HG03521 (cell line): ENCODE results near the gene FMNL3.

Experiments used
- ATAC-seq: cut with Tn5 transposase; IDR thresholded peaks from one replicate; pipeline ENCODE4 v1.9.1; 2021; ENCODE audit warnings: mild to moderate bottlenecking, moderate library complexity; ENCODE audit not compliant: unreplicated experiment

FMNL3 gene

DNA sequence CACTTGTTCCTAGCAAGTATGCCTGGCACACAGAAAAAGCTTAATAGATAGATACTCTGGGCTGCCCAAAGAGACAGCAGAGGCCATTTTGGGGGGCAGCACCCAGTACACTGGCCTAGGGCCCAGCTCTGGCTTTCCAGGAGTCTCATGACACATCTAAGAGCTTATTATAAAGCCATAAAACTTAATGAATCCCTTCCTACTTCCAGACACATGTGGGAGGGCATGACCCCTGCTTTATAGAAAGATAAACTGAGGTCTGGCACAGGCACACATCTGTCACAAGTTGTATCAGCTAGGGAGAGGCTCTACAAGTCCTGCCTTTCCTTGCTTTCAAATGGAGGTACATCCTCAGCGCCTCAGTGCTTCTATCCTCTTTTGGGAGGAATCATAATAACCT lies 27.1 kb downstream of the FMNL3 start:
- ATAC-seq, result no peak

DNA sequence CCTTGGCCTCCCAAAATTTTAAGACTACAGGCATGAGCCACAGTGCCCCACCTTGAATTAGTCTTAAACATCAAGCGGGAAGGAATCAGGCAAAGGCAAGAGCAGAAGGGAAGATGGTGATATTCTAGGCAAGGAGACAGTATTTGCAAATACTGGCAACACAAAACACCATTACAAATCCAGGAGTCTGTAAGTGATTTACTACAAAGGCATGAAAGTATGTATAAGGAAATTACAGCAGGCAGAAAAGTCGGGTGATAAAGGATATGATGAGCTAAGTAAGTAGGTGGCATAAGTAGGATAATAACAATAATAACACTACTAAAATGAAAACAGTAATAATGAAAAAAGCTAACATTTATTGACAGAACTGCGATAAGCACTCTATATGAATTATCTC lies 28.5 kb downstream of the FMNL3 start:
- ATAC-seq, result no peak

DNA sequence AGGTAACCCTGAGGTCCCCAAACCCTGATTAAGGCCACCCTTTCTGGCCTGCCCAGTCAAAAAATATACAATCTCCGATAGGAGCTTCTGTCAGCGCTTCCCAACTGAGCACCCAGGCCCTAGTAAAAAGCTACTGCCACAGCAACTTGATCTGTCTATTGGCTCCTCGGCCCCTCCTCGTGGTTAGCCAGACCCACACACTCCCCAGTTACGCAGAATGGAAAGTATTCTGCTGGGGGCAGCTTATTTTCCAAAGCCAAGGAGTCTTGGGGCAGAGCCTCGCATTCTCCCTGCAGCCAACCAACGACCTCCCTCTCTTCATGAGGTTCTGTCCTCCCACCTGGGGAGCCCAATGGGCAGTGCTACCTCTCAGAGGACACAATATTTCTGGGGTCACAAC lies 32.1 kb downstream of the FMNL3 start:
- no peak for ATAC-seq

DNA sequence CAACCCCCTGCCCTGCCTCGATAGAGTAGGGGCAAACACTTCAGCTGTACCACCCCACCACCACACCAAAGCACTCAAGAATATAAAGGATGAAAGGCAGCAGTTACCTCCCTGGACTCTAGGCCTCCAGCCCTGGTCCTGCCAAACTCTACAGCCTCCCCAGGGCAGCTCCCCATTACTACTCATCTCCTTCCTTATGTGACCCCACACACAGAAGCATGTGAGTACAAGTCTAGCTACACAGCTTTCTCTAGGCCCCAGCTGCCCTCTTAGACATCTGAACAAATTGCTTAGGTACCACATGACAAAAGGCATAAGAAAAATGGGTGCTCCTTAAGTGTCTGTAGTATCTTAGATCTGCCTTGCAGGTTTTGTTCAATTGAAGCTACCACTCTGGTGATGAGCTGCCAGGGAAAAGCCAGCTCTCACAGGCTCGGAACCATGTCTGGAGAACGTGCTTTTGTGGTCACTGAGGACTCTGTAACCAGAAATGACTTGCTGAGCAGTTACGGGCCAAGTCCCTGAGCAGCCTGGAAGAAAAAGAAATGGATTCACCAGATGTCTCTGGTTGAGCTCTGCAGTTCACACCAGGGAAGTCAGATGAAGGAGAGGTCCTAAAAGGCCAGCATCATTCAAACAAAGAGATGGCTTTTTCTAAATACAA lies 32.8 kb downstream of the FMNL3 start:
- ATAC-seq, result no peak

DNA sequence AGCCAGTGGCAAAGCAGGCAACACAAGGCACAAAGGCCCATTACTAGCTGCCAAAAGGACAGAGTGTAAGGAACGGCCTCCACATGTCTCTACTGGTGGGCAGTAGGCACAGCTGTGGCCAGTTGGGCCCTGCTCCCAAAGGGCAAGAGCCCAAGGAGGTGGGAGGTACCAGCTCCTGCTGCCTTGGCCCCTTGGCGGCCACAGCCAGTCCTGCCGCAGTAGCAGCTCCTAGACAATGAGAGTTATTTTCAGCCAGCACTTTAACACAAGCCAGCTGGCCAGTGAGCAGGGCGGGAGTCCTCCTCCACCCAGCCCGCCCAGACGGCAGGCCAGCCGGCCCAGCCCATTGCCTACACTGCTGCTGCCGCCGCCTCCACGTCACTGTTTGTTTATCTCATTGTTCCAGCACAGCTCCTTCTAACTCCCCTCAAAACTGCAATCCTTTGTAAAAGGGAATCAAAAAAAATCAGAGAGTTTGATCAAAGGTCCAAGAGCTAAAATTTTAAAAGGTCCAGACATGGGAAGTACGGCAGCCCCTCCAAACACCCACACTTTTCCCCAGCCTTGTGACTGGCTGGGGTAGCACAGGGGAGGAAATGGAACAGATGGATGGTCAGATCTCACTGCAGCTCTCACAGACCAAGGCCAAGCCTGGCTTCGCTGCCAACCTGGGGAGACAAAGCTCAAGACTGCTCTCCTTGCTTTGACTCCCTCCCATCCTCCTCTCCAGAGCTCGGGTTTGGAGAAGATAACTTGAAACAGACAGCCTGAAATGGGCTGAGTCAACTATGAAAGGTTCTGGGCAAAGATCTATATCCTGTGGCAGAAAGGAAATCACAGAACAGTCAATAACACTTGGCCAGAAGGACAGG lies 33.5 kb downstream of the FMNL3 start:
- ATAC-seq, result no peak

DNA sequence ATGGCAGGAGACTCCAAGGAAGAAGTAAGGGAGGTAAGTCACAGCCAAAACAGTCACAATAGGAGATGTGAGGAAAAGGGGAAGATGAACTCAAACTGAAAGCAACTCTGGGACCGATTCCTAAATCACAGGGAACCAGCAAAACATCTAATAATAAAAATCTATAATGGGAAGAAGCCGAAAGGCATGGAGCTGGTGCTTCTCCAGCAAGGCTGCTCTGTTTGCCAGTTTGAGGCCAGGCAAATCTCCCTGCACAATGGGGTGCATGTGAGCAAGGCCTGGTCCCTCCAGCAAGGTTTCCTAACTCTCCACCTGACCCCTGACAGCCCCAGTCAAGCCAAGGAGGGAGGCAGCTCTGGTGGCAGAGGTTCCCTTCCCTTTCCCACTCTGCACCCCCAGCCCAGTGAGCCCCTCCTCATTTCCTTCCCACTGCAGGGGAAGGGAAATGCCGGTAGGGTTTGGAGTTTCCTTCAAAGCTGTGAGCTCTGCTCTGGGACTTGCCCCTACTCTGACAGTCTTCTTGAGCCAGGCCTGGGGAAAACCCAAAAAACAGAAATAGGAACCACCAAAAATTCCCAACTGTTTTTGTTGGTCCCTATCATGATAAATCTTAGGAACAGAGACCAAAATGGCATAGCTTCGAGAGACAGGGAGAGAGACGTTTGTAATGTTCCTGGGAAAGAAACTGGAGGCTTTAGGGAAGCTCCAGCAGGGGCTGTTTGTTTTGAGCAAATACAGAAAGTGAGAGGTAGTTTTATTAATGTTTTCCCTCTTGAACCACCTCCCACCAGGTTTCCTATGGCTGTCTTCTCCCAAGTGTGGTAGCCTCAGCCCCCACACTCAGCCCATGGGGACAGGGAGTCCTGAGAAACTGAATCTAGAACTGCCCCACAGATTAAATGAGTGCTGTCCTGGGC lies 34.6 kb downstream of the FMNL3 start:
- ATAC-seq, result no peak

DNA sequence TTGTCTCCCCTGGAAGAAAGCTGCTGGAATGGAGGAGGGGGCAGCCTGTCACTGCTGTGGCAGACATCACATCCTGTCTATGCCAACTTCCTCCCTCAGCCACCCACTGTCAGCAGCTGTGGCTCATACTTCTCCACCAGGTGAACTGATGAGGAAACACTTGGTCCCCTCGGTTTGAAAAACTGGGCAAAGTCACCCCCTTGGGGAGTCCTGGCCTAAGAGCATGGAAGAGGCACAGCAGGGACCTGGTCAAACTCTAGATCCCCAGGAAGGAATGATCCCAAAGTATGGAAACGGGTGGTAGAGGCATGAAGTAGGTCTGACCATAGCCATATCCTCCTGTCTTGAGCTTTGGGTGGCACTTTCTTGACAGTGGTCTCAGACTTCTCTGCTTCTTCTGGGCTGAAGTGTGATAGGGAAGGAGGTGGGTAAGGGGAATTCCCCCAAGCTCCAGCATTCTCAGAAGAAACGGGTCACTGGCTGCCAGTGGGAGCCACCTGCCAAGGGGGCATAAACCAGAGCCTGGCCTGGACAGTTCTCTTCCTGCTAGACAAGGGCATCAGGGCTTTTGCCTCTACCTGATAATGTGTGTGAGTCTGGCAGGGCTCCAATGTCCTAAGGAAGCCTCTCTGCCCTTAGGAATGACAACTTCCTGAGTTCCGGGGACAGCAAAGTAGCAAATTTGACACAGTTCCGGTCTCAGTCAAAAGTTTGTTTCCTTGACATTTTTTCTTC lies 36.0 kb downstream of the FMNL3 start:
- ATAC-seq, result no peak

DNA sequence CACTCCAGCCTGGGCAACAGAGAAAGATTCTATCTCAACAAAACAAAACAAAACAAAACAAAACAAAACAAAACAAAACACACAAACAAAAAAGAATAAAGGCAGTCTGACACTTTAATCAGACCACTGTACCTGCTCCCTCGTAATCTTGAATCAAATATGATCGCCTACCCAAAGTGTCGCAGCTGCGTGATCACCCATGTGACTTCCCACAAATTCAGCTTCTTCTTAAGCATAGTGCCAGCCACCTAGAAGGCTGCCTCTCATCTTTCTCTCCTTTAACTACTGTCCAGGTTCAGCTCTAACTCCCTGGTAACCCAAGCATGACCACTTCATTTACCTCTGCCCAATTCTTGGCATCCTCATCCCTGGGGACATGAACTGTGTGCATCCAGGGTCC lies 37.4 kb downstream of the FMNL3 start:
- no peak for ATAC-seq

DNA sequence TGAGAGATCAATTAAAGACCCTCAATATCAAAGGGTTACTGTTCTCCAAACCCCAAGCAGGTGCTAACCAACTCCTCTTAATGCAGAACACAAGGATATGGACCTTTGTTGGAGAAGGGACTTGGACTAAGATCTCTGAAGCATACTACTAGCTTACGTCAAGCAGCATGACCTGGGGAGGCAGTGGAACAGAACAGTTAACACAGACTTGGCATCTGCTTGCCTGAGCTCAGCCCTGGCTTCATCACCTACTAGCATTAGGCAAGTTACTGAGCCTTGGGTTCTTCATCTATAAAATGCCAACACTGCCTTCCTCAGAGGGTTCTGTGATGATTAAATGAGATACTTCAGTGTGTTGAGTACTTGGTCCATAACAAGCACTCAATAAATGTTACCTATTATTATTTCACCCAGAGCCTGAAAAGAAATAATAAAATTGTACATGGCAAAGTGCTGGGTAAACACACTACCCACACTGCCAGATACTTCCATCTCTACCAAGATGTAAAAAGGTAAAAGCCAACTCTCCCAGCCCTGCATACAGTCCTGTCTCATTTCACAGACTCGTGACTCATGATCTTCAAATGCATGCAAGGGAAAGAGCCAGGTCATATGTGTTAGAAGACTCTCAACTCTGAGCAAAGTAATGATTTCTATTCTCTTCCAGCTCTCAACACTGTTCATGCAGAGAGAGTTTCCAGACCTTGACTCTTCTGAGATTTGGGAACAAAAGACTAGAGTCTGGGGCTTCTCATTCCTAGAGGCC lies 39.7 kb downstream of the FMNL3 start:
- no peak for ATAC-seq

DNA sequence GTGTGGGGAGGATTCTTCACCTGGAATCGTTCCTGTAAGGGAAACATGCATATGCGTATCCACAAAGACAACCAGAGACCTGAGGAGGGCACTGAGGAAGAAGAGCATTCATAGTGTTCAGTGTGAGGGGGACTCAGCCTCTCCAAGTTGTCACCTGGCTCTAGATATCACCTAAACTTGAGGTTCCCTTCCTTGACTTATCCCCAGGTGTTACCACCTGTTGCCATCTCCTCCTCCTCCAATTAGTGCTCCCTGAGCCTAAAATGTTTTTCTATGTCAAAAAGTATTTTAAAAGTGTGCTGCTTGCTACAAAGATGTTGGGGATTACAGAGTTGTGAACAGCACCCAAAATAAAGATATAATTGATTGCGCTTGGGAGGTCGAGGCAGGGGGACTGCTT lies 41.0 kb downstream of the FMNL3 start:
- ATAC-seq, result no peak

DNA sequence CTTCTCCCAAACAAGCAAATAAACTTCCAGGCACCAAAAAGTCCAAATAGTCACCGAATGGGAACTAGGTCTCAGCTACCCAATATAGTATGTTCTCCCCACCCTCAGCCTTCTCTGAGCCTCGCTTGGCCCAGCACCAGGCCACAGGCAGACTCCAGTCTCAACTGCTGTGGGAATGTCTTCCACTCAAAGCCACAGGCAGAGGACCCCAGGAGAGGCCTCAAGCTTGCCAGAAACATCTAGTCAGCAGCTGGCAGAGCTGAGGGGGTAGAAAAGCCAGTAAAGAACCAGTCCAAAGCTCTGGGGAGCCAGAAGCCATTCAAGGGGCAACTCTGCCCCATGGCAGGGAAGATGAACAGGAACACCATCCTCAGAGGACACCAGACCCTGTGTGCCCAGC lies 41.8 kb downstream of the FMNL3 start:
- ATAC-seq, result no peak

DNA sequence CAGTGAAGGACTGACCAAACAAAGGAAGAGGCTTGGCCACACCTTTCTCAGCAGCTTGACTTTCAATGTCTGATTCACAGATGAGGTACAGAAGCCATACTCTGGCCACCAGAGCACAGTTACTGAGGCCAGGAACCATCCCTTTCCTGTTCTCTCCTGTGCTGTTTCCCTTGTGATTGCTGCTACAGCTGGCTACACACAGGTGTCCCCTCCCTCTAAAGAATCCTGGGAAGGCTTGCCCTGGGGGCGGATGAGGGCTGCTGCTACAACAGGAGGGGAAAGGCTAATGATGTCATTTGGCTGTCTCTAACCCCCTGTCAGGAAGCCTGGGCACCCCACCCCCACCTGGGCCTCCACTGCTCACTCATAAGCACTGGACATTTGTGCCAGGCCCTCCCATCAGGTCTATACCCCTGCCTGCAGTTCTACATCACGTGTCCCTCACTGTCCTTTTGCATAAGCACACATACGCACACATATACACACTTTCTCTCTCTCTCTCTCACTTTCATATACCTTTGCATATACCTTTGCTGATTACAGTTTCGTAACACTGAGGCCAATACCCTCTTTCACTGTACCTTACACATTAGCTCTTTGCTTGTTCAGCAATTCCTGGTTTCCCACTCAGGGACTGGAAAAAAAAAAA lies 42.5 kb downstream of the FMNL3 start:
- peak; percentile 73 for ATAC-seq

DNA sequence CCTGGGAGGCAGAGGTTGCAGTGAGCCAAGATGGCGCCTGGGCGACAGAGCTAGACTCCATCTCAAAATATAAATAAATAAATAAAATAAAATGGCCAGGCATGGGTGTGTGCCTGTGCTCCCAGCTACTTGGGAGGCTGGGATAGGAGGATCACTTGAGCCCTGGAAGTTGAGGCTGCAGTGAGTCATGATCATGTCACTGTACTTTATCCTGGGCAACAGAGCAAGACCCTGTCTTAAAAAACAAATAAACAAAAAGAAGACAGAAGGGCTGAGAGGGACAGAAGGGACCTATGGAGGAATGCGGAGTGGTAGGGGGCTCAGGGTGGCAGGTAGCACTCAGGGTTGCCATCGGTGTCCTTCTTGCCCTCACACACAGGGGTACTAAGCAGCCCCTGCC lies 43.0 kb downstream of the FMNL3 start:
- no peak for ATAC-seq

DNA sequence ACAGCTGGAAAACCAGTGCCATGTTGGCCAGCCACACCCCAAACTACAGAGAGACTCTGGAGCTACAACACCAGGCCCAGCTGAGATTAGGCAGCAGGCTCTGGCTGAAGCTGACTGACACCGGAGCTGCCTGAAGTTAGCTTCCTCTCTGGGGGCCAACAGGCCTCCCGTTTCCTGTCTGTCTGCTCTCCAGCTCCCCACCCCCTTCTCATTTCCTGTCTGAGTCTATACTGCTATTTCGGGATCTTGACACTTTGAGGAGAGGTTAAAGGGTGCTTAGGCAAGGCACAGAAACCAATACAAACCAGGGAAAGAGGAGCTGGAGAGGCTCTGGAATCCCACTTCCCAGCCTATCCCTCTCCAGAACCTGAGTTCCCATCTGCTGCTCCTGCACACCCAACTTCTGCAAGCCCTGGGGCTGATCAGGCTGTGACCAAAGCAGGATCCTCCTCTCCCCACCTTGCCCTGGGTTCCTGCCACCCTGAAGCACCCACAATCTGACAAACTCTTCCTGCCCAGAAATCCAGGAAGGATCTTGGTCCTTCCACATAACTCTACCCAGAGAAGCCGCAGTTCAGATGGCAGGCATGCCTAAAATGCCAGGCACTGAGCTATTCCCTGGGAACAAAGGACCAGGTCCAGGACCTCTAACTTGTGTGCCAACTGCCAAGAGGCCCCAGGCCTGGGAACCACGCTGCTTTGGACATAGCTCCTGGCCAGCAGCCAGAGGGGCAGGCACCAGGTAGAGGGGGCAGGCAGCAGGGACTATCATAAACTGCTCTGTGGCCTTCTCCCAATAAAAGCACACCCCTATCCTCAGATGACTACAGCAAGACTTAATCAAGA lies 44.0 kb downstream of the FMNL3 start:
- ATAC-seq, result peak; percentile 51

DNA sequence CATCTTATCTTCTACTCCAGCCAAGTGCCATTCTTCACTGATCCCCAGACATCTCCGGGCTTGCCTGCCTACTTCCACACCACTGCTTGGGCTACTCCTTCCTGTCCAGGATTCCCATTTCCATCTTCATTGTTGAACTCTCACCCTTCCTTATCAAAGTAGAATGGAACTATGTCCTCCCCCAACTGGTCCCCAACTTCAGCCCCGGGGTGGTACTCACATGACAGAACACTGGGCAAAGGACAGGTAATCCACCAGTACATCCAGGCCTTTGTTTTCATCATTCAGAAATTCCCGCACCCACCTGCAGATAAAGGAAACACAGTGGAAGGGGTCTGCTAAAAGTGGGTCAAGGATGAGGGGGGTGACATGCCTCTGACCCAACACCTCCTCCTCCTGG lies 45.5 kb downstream of the FMNL3 start:
- ATAC-seq, result no peak

DNA sequence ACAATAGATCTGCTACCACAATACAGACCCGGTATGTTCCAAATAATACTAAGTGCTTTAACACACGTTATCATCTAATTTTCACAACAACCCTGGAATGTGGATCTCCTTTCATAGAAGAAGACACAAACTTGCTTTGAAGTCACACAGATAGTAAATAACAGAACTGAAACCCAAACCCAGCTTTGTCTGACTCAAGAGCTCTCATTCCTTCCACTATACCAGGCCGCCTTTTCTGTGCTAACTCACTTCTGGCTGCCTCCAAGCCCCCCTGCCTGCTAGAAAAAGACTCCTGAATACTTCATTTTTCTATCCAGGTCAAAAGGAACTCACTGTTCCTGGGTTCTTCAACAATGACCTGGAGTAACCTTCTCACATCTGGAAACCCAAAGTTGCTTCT lies 46.0 kb downstream of the FMNL3 start:
- no peak for ATAC-seq

DNA sequence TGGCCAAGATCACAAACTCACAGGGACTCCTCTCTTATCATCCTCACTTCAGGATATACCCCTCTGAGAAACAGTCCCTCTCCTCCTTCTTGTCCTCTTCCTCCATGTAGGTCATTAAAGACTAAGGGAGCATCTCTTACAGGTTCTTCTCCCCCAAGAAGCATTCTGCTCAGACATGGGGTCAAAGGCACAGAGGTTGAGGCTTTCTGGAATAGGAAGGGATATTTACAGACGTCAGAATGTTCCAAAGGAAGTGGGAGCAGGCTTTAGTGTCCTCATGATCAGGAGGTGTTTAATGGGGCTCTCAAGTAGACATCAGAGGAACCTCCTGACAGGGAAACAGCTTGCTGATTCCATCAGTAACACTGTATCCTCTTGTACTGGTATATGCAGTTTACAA lies 47.5 kb downstream of the FMNL3 start:
- ATAC-seq, result no peak

DNA sequence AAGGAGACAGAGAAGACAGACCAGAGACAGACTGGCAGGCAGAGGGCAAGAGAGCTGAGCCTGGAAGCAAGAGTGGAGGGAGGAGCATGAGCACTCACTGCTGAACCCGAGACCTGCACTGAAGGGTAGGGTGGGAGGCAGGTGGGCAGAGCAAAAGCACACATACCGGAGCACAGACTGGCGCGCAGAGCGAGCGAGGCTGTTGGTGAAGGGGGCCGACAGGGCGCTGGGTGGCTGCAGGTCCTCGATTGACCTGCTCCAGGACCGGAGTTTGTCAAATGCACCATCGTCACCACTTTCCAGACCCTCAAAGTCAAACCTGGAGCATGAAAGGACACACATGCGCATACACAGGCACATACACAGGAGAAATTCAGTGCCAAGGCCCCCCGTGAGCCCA lies 48.9 kb downstream of the FMNL3 start:
- ATAC-seq, result no peak
